GM12878 (cell line): ENCODE measurements around the gene KCNC4. TPM values are rescaled to one million over a fixed set of nuclear protein-coding genes. Genes with fewer than 3 reads are reported as not detected.
A peak's percentile ranks its signal among the peaks of the same experiment; 100 is the strongest.

Source experiments
- ATAC-seq: fragments of 200-7000 bp; cut with Tn5 transposase; 3 replicates; pipeline ENCODE4 v1.9.1; 2020; ENCODE audit warnings: mild to moderate bottlenecking, moderate library complexity
- BruUV-seq: library from RNA; stranded (reverse); fragments of 400-500 nt; replicated peaks from 2 replicates; lab custom pipeline; 2021; lab: Mats Ljungman, UMichigan
- CTCF ChIA-PET: fragments of 300-600 bp; sonication (Branson Sonifier 250); formaldehyde crosslinking; extraction: SDS; loops from one replicate; lab custom pipeline; 2021; ENCODE audit warnings: inconsistent platforms; lab: Yijun Ruan, JAX
- POLR2A ChIA-PET: fragments of 350-600 bp; formaldehyde crosslinking; extraction: SDS; loops from one replicate; lab custom pipeline; 2021; ENCODE audit warnings: inconsistent platforms; lab: Charles Lee
- RAD21 ChIA-PET: fragments of 300-600 bp; sonication (Branson Sonifier 250); formaldehyde crosslinking; loops from one replicate; lab custom pipeline; 2023; ENCODE audit warnings: antibody characterized with exemption; ENCODE audit not compliant: unreplicated experiment; lab: Charles Lee
- SMC1A ChIA-PET: fragments of 300-600 bp; sonication (Branson Sonifier 250); formaldehyde crosslinking; loops from one replicate; lab custom pipeline; 2023; ENCODE audit not compliant: unreplicated experiment, uncharacterized antibody; lab: Charles Lee
- DNase-seq: peaks from one replicate; pipeline ENCODE4 v3.0.0-alpha.2; 2011; ENCODE audit warnings: low read depth, low spot score
- FAIRE-seq: peaks from 3 replicates; lab custom pipeline; 2011; peaks lifted over from hg19 to GRCh38; lab: Jason Lieb, UNC
- H2AFZ ChIP-seq: 2 replicates; pipeline ENCODE4 v1.6.0; 2011; ENCODE audit warnings: low read depth, low read length, control low read depth; ENCODE audit not compliant: control insufficient read depth
- H3K27ac ChIP-seq: 2 replicates; pipeline ENCODE4 v1.5.1; 2011; ENCODE audit warnings: control low read depth; ENCODE audit not compliant: control insufficient read depth, insufficient read depth
- H3K27me3 ChIP-seq, 2 experiments: replicated peaks in 1 of 2; 2 replicates each; pipeline versions ENCODE4 v1.6.0 to v1.6.1; 2011; ENCODE audit warnings: low read length in 1 of 2; ENCODE audit not compliant: control insufficient read depth in 2 of 2, insufficient read depth in 2 of 2
- H3K36me3 ChIP-seq, 2 experiments: 2 replicates each; pipeline ENCODE4 v1.5.1; 2011; ENCODE audit warnings: low read length in 1 of 2; ENCODE audit not compliant: control insufficient read depth in 2 of 2, insufficient read depth in 2 of 2
- H3K4me1 ChIP-seq: 2 replicates; pipeline ENCODE4 v1.6.1; 2011; ENCODE audit warnings: mild to moderate bottlenecking, low read length, moderate library complexity, mixed read lengths; ENCODE audit not compliant: control insufficient read depth, insufficient read depth
- H3K4me2 ChIP-seq: 2 replicates; pipeline ENCODE4 v1.6.0; 2011; ENCODE audit warnings: control low read depth; ENCODE audit not compliant: control insufficient read depth, insufficient read depth
- H3K4me3 ChIP-seq: fragments of 200-600 bp; sonication (generic); 2 replicates; pipeline ENCODE4 v1.5.1; 2016
- H3K79me2 ChIP-seq: 2 replicates; pipeline ENCODE4 v1.6.0; 2011; ENCODE audit warnings: low read length; ENCODE audit not compliant: control insufficient read depth, insufficient read depth
- H3K9ac ChIP-seq: 2 replicates; pipeline ENCODE4 v1.8.0; 2011; ENCODE audit warnings: low read length, control low read depth, mixed read lengths; ENCODE audit not compliant: control insufficient read depth, insufficient read depth
- H3K9me3 ChIP-seq: replicated peaks from 3 replicates; pipeline ENCODE4 v1.5.1; 2011; ENCODE audit warnings: mild to moderate bottlenecking, low read length; ENCODE audit not compliant: control insufficient read depth, insufficient read depth
- H4K20me1 ChIP-seq: 2 replicates; pipeline ENCODE4 v1.6.0; 2011; ENCODE audit not compliant: control insufficient read depth, insufficient read depth
- BCL11A ChIP-seq: IDR thresholded peaks from 2 replicates; pipeline ENCODE4 v1.6.1; 2011; ENCODE audit warnings: low read depth, low read length
- CREB1 ChIP-seq: IDR thresholded peaks from 2 replicates; pipeline ENCODE4 v1.6.1; 2012; ENCODE audit warnings: low read depth, mild to moderate bottlenecking, inconsistent platforms
- DPF2 ChIP-seq: fragments of 450-650 bp; IDR thresholded peaks from 2 replicates; pipeline ENCODE4 v1.6.1; 2017; ENCODE audit warnings: mild to moderate bottlenecking
- EP300 ChIP-seq, 2 experiments: fragments of 150-350 bp in 1 of 2; IDR thresholded peaks; 2 replicates each; pipeline ENCODE4 v1.6.1; 2011 to 2012; ENCODE audit warnings: low read depth in 2 of 2, low read length in 2 of 2, borderline replicate concordance in 1 of 2, improper control_type of control experiment in 1 of 2, inconsistent platforms in 1 of 2; ENCODE audit not compliant: control insufficient read depth in 1 of 2
- HCFC1 ChIP-seq: fragments of 150-350 bp; IDR thresholded peaks from 2 replicates; pipeline ENCODE4 v1.6.1; 2014; ENCODE audit warnings: low read length
- HDAC2 ChIP-seq: fragments of 200-600 bp; sonication (generic); IDR thresholded peaks from 2 replicates; pipeline ENCODE4 v1.6.1; 2017
- IKZF1 ChIP-seq: fragments of 450-650 bp; conservative IDR thresholded peaks from 2 replicates; pipeline ENCODE4 v1.6.1; 2017; ENCODE audit warnings: antibody characterized with exemption, mild to moderate bottlenecking
- IKZF2 ChIP-seq, 2 experiments: fragments of 450-650 bp; IDR thresholded peaks; 2 replicates each; pipeline ENCODE4 v1.6.1; 2017; ENCODE audit warnings: mild to moderate bottlenecking in 2 of 2, moderate library complexity in 2 of 2
- JUNB ChIP-seq: IDR thresholded peaks from 2 replicates; pipeline ENCODE4 v1.6.1; 2016; ENCODE audit warnings: antibody characterized with exemption, mild to moderate bottlenecking
- MEF2B ChIP-seq: fragments of 450-650 bp; IDR thresholded peaks from 2 replicates; pipeline ENCODE4 v1.6.1; 2018; ENCODE audit warnings: mild to moderate bottlenecking, moderate library complexity; ENCODE audit not compliant: partially characterized antibody, poor library complexity, severe bottlenecking
- RFX5 ChIP-seq: IDR thresholded peaks from 2 replicates; pipeline ENCODE4 v1.6.1; 2011; ENCODE audit warnings: low read depth, low read length, improper control_type of control experiment
- RUNX3 ChIP-seq: IDR thresholded peaks from 2 replicates; pipeline ENCODE4 v1.6.1; 2012; ENCODE audit warnings: low read length, inconsistent platforms
- SIN3A ChIP-seq: IDR thresholded peaks from 2 replicates; pipeline ENCODE4 v1.6.1; 2012; ENCODE audit warnings: low read depth, low read length, improper control_type of control experiment
- SRF ChIP-seq, 2 experiments: IDR thresholded peaks; 2 replicates each; pipeline ENCODE4 v1.6.1; 2011; ENCODE audit warnings: low read depth in 2 of 2, low read length in 2 of 2, mild to moderate bottlenecking in 1 of 2, moderate library complexity in 1 of 2
- TAF1 ChIP-seq: IDR thresholded peaks from 2 replicates; pipeline ENCODE4 v1.6.1; 2011; ENCODE audit warnings: mild to moderate bottlenecking, low read depth, low read length, borderline replicate concordance
- TCF12 ChIP-seq: IDR thresholded peaks from 2 replicates; pipeline ENCODE4 v1.6.1; 2011; ENCODE audit warnings: low read depth, mild to moderate bottlenecking, low read length
- WGBS: methylation state at CpG from one replicate; pipeline ENCODE4 v1.1.6; 2016; ENCODE audit warnings: low lambda C conversion rate; ENCODE audit not compliant: insufficient replicate concordance, insufficient coverage; ENCODE audit errors: missing lambda C conversion rate; 5-methylcytosine and 5-hydroxymethylcytosine counted together
- in situ Hi-C: fragments of 300-500 bp; cut with MboI; formaldehyde crosslinking; loops from 9 replicates; pipeline ENCODE4 v1.14.3; 2018; ENCODE audit warnings: mixed read lengths
- intact Hi-C: fragments of 100-400 bp; cut with micrococcal nuclease; formaldehyde crosslinking; loops from one replicate; pipeline ENCODE4 v1.14.2; 2022; ENCODE audit not compliant: unreplicated experiment
- polyA plus RNA-seq, 11 experiments: library from polyadenylated mRNA; depleted of rRNA in 4 of 11; unstranded in 6 of 11; stranded (reverse) in 5 of 11; fragments of >200 nt; fragmentation: Nextera tagmentation in 4 of 11; fragmentation: Illumina TruSeq in 1 of 11; extraction: Ambion mirVana in 4 of 11; extraction: Trizol in 1 of 11; gene quantifications; 1 replicate in 1 of 11; 2 replicates in 10 of 11; pipeline versions ENCODE4 v1.2.1 to v1.2.3, GENCODE V29; 2011 to 2016; ENCODE audit warnings: inconsistent platforms in 2 of 11, missing spikeins in 2 of 11, low read depth in 1 of 11
- total RNA-seq, 4 experiments: library from RNA; depleted of rRNA in 3 of 4; stranded (reverse); fragments of >200 nt in 3 of 4; fragmentation: Illumina TruSeq in 1 of 4; extraction: Trizol in 1 of 4; gene quantifications; 2 replicates each; pipeline versions ENCODE4 v1.2.1 to v1.2.3, GENCODE V29; 2013 to 2021
- TF ChIP-seq, protein P1 (sequence below): fragments of 450-650 bp; IDR thresholded peaks from 2 replicates; pipeline ENCODE4 v1.6.1; 2017; ENCODE audit warnings: mild to moderate bottlenecking, moderate library complexity
- TF ChIP-seq, protein P2 (sequence below): IDR thresholded peaks from 2 replicates; pipeline ENCODE4 v1.6.1; 2012; ENCODE audit warnings: low read length, inconsistent platforms

Gene KCNC4
- total and polyA plus RNA-seq, 10 of the 15 experiments (the other 5 are each of a cell fraction or from before 2014, with no cell fraction given): 0.06 to 1.7 (median 0.36) TPM

DNA sequence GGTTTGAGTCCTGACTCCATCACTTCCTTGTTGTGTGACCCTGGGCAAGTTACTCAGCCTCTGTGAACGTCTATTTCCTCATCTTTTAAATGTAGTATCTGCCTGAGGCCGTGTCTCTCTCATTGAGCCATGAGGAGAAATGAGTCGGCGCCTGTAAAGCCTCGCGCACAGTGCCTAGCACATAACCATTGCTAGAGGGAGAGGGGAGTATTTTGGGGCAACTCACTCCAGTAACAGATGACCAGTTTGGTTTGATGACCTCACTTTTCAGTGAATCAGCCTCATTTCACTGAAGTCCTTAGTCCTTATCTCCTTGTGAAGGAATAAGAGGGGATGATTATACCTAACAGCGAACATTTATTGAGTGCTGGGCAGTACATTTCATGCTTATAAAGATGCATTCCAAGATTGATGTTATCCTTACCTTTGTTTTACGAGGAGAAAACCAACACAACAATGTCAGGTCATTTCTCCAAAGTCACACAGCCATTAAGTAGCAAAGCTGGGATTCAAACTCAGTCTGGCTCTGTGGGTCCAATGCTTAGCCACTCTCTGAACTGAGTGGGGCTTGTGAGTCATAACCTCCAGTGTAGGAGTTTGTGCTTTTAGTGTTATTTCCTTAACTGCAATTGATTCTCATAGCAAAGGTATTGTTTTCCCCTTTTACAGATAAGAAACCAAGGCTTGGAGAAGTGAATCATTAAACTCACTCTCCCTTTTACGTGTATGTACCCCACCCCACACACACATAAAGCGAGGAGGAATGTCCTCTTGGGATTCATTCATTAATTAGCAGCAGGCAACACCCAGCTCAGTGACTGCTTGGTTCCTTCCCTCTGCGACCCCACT is 25.9 kb downstream of the KCNC4 start:
- DNase-seq (no peak), FAIRE-seq (peak; percentile 52), ATAC-seq (peak; percentile 74)
- Histone ChIP-seq H3K27ac (no peak overlapping the region), H3K27me3 (no peaks in the 10 kb centered on the region), H4K20me1 (no peaks in the 10 kb centered on the region; the same call in 1 of the 2 replicates), H2AFZ (peak overlapping the region; percentile 28), H3K4me1 (peaks cover 26% of the 10 kb centered on the region), H3K79me2 (no peaks in the 10 kb centered on the region), H3K4me3 (no peak overlapping the region), H3K9me3 (no peaks in the 10 kb centered on the region), H3K36me3 (no peaks in the 10 kb centered on the region), H3K9ac (no peak overlapping the region), H3K4me2 (no peak overlapping the region)
- ChIA-PET RAD21 (interaction anchor here (0.7 to 3.3 kb wide), 8 partner anchors 9 to 65 kb away, joined by 3 to 18 read pairs (median 4); no protein-coding TSS in a partner anchor), POLR2A (interaction anchor here (1.0 to 1.4 kb wide), 2 partner anchors 10 to 27 kb away, joined by 3 read pairs; no protein-coding TSS in a partner anchor), SMC1A (interaction anchor here (0.9 to 1.4 kb wide), 4 partner anchors 8 to 76 kb away, joined by 3 to 6 read pairs (median 4); no protein-coding TSS in a partner anchor), CTCF (interaction anchor here (1.3 to 2.0 kb wide), 2 partner anchors 29 to 260 kb away, joined by 3 to 7 read pairs; no protein-coding TSS in a partner anchor)
- BruUV-seq: no TSS peak
- WGBS: 32% methylated on average over 11 of the region's 11 CpGs
- intact Hi-C loops (no loop called here), in situ Hi-C loops (no loop called here)
- TF ChIP-seq TAF1 (no peak), JUNB (peak; percentile 52), IKZF1 (peak; percentile 61; the same call in 1 of the 2 replicates), IKZF2 (IDR thresholded peaks at IDR 0.05) (peak; percentile 44 to 50; a peak in 2 of 4 replicates), TCF12 (no peak), HCFC1 (0 out of 2 replicates have a peak, but pooled peaks have one; percentile 13), MEF2B (peak; percentile 31), BCL11A (no peak), EP300 (IDR thresholded peaks at IDR 0.05; ENCODE audit: borderline replicate concordance in 1 of 2, control insufficient read depth in 1 of 2, low read depth in 2 of 2, low read length in 2 of 2) (peak in 1 of 2 experiments; percentile 26; a peak in 1 of 4 replicates), SIN3A (no peak), RFX5 (peak; percentile 64; the same call in 1 of the 2 replicates), CREB1 (0 out of 2 replicates have a peak, but pooled peaks have one; percentile 1), SRF (IDR thresholded peaks at IDR 0.05; ENCODE audit: low read depth in 2 of 2, low read length in 2 of 2) (no peak), DPF2 (0 out of 2 replicates have a peak, but pooled peaks have one; percentile 29), RUNX3 (peak; percentile 34; the same call in 1 of the 2 replicates), HDAC2 (no peak)
- TF ChIP-seq, protein P1, sequence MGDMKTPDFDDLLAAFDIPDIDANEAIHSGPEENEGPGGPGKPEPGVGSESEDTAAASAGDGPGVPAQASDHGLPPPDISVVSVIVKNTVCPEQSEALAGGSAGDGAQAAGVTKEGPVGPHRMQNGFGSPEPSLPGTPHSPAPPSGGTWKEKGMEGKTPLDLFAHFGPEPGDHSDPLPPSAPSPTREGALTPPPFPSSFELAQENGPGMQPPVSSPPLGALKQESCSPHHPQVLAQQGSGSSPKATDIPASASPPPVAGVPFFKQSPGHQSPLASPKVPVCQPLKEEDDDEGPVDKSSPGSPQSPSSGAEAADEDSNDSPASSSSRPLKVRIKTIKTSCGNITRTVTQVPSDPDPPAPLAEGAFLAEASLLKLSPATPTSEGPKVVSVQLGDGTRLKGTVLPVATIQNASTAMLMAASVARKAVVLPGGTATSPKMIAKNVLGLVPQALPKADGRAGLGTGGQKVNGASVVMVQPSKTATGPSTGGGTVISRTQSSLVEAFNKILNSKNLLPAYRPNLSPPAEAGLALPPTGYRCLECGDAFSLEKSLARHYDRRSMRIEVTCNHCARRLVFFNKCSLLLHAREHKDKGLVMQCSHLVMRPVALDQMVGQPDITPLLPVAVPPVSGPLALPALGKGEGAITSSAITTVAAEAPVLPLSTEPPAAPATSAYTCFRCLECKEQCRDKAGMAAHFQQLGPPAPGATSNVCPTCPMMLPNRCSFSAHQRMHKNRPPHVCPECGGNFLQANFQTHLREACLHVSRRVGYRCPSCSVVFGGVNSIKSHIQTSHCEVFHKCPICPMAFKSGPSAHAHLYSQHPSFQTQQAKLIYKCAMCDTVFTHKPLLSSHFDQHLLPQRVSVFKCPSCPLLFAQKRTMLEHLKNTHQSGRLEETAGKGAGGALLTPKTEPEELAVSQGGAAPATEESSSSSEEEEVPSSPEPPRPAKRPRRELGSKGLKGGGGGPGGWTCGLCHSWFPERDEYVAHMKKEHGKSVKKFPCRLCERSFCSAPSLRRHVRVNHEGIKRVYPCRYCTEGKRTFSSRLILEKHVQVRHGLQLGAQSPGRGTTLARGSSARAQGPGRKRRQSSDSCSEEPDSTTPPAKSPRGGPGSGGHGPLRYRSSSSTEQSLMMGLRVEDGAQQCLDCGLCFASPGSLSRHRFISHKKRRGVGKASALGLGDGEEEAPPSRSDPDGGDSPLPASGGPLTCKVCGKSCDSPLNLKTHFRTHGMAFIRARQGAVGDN: no peak
- TF ChIP-seq, protein P2, sequence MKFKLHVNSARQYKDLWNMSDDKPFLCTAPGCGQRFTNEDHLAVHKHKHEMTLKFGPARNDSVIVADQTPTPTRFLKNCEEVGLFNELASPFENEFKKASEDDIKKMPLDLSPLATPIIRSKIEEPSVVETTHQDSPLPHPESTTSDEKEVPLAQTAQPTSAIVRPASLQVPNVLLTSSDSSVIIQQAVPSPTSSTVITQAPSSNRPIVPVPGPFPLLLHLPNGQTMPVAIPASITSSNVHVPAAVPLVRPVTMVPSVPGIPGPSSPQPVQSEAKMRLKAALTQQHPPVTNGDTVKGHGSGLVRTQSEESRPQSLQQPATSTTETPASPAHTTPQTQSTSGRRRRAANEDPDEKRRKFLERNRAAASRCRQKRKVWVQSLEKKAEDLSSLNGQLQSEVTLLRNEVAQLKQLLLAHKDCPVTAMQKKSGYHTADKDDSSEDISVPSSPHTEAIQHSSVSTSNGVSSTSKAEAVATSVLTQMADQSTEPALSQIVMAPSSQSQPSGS: 0 out of 2 replicates have a peak, but pooled peaks have one; percentile 24
